Islet precursor cell (in vitro differentiated cells): ENCODE results near the gene SYNM.
"Not testable (repeated sequence)": the region's sequence is repeated elsewhere in the genome, so short reads cannot be mapped to it uniquely, and the experiment has no call there.

Experiments
- DNase-seq: peaks from one replicate; pipeline ENCODE4 v3.0.0-alpha.2; 2018

The SYNM gene

GRCh38 chr15:99104788-99105513 lies at the start of gene SYNM:
Gene SYNM (plus strand): TSS chr15:99105080. CDS start chr15:99105200, 120 bp downstream.
- peak; percentile 94 for DNase-seq

- peak; percentile 15 for DNase-seq
Measured at GRCh38 chr15:99055555-99056134, 49.2 kb upstream of the SYNM start.

- DNase-seq: peak; percentile 69
Measured at GRCh38 chr15:99057020-99057419, 47.9 kb upstream of the SYNM start.

- peak; percentile 50 for DNase-seq
Measured at GRCh38 chr15:99057697-99058420, 47.0 kb upstream of the SYNM start.

GRCh38 chr15:99058421-99058870 lies 46.4 kb upstream of the SYNM start:
- DNase-seq: no peak

GRCh38 chr15:99059010-99059981 lies 45.6 kb upstream of the SYNM start:
- peak; percentile 98 for DNase-seq

- not testable (repeated sequence) for DNase-seq
Measured at GRCh38 chr15:99060186-99060585, 44.7 kb upstream of the SYNM start.

GRCh38 chr15:99062226-99062625 lies 42.7 kb upstream of the SYNM start:
- no peak for DNase-seq

GRCh38 chr15:99068186-99068585 lies 36.7 kb upstream of the SYNM start:
- peak; percentile 42 for DNase-seq

- peak; percentile 28 for DNase-seq
Measured at GRCh38 chr15:99070208-99070607, 34.7 kb upstream of the SYNM start.

GRCh38 chr15:99071091-99071680 lies 33.7 kb upstream of the SYNM start:
- peak; percentile 31 for DNase-seq

GRCh38 chr15:99073008-99073717 lies 31.7 kb upstream of the SYNM start:
- peak; percentile 49 for DNase-seq

GRCh38 chr15:99074446-99074845 lies 30.4 kb upstream of the SYNM start:
- DNase-seq: peak; percentile 21

- DNase-seq: not testable (repeated sequence)
Measured at GRCh38 chr15:99075059-99075652, 29.7 kb upstream of the SYNM start.

GRCh38 chr15:99076109-99076508 lies 28.8 kb upstream of the SYNM start:
- DNase-seq: no peak

GRCh38 chr15:99076555-99077308 lies 28.1 kb upstream of the SYNM start:
- DNase-seq: peak; percentile 79

GRCh38 chr15:99082798-99083197 lies 22.1 kb upstream of the SYNM start:
- no peak for DNase-seq

GRCh38 chr15:99084965-99085364 lies 19.9 kb upstream of the SYNM start:
- DNase-seq: peak; percentile 38

GRCh38 chr15:99085413-99086326 lies 19.2 kb upstream of the SYNM start:
- peak; percentile 21 for DNase-seq
